K562 (cell line): ENCODE measurements around the gene QPCT. TPM values are rescaled to one million over a fixed set of nuclear protein-coding genes. Genes with fewer than 3 reads are reported as not detected.

Source experiments
- MGA ChIP-seq: fragments of 450-650 bp; IDR thresholded peaks from 2 replicates; pipeline ENCODE4 v1.6.1; 2016; ENCODE audit warnings: mild to moderate bottlenecking, moderate library complexity
- NR2C2 ChIP-seq, 2 experiments: fragments of 200-800 bp in 1 of 2; sonication (Bioruptor generic) in 1 of 2; sonication (generic) in 1 of 2; formaldehyde crosslinking in 1 of 2; IDR thresholded peaks; 2 replicates each; pipeline versions ENCODE4 v1.6.1 to v1.8.0; 2016 to 2022; ENCODE audit warnings: mild to moderate bottlenecking in 1 of 2, missing compliant biosample characterization in 1 of 2, missing genetic modification characterization in 1 of 2, missing genetic modification reagents in 1 of 2
- REST ChIP-seq, 2 experiments: fragments of 450-650 bp; formaldehyde crosslinking in 1 of 2; IDR thresholded peaks; 2 replicates each; pipeline versions ENCODE4 v1.4.0 to v1.6.1; 2014 to 2020; ENCODE audit warnings: mild to moderate bottlenecking in 2 of 2, borderline replicate concordance in 1 of 2, low read depth in 1 of 2
- SIX5 ChIP-seq, 2 experiments: IDR thresholded peaks; 2 replicates each; pipeline ENCODE4 v1.6.1; 2011; ENCODE audit warnings: low read length in 2 of 2, borderline replicate concordance in 1 of 2, low read depth in 1 of 2, mild to moderate bottlenecking in 1 of 2, moderate library complexity in 1 of 2; ENCODE audit not compliant: insufficient read depth in 1 of 2
- polyA plus RNA-seq, 8 experiments: library from polyadenylated mRNA; depleted of rRNA in 4 of 8; stranded (reverse) in 5 of 8; unstranded in 3 of 8; fragments of >200 nt; fragmentation: Nextera tagmentation in 2 of 8; fragmentation: Illumina TruSeq in 1 of 8; extraction: Ambion mirVana in 2 of 8; extraction: Trizol in 1 of 8; gene quantifications; 2 replicates each; pipeline versions ENCODE4 v1.2.1 to v1.2.3, GENCODE V29; 2011 to 2014; ENCODE audit warnings: inconsistent platforms in 1 of 8, missing spikeins in 1 of 8
- total RNA-seq, 7 experiments: library from RNA; depleted of rRNA in 6 of 7; stranded (reverse); fragments of >200 nt in 6 of 7; fragmentation: Illumina TruSeq in 2 of 7; extraction: Trizol in 2 of 7; gene quantifications; 2 replicates each; pipeline versions ENCODE4 v1.2.1 to v1.2.3, GENCODE V29; 2011 to 2021; ENCODE audit warnings: low replicate concordance in 1 of 7

Gene QPCT
- total and polyA plus RNA-seq, 9 of the 15 experiments (the other 6 are each of a cell fraction or from before 2014, with no cell fraction given) = 0.07 TPM; not detected in 8

GRCh38 chr2:37324786-37325624, 19.4 kb upstream of the QPCT start, which contains the start of gene PRKD3 (continued):
- no peak for TF ChIP-seq REST (IDR thresholded peaks at IDR 0.05; ENCODE audit: borderline replicate concordance)
- TF ChIP-seq REST (CRISPR knock-in tag; IDR thresholded peaks at IDR 0.05; ENCODE audit: low read depth) = peak; percentile 24; the same call in 1 of the 2 replicates
- TF ChIP-seq SIX5 (IDR thresholded peaks at IDR 0.05; ENCODE audit: borderline replicate concordance in 1 of 2, insufficient read depth in 1 of 2, low read depth in 1 of 2, low read length in 2 of 2) = peak in 1 of 2 experiments; percentile 49; a peak in 2 of 4 replicates
- peak; percentile 92 for TF ChIP-seq MGA
- TF ChIP-seq NR2C2 (CRISPR knock-in tag; IDR thresholded peaks at IDR 0.05) = no peak
- peak; percentile 85 for TF ChIP-seq NR2C2 (tag; IDR thresholded peaks at IDR 0.05)
